H1 (cell line): Measurements from ENCODE around the gene FBXO17. TPM values are rescaled to one million over a fixed set of nuclear protein-coding genes. Genes with fewer than 3 reads are reported as not detected.

Experiments
- CTCF ChIA-PET: fragments of 300-600 bp; sonication (Branson Sonifier 250); formaldehyde crosslinking; loops from one replicate; lab custom pipeline; 2021; ENCODE audit not compliant: partially characterized antibody; lab: Charles Lee
- POLR2A ChIA-PET: fragments of 300-600 bp; sonication (Branson Sonifier 250); formaldehyde crosslinking; loops from one replicate; lab custom pipeline; 2021; ENCODE audit warnings: inconsistent platforms; ENCODE audit not compliant: partially characterized antibody; lab: Charles Lee
- DNase-seq, 2 experiments: peaks; one replicate each; pipeline versions ENCODE4 v3.0.0 to v3.0.0-alpha.2; 2010 to 2022; ENCODE audit warnings: low spot score in 2 of 2, low read depth in 1 of 2, mixed read lengths in 1 of 2
- FAIRE-seq: peaks from 2 replicates; lab custom pipeline; 2011; peaks lifted over from hg19 to GRCh38; lab: Jason Lieb, UNC
- H2AFZ ChIP-seq: 2 replicates; pipeline ENCODE4 v1.8.1; 2012; ENCODE audit warnings: low read length, inconsistent platforms
- H2AK5ac ChIP-seq: 2 replicates; pipeline ENCODE4 v1.6.1; 2013; ENCODE audit warnings: low read depth, low read length
- H2BK120ac ChIP-seq: replicated peaks from 2 replicates; pipeline ENCODE3; 2013; ENCODE audit warnings: low read depth, low read length, inconsistent platforms
- H2BK12ac ChIP-seq: 2 replicates; pipeline ENCODE4 v1.6.1; 2013; ENCODE audit warnings: low read depth, low read length
- H2BK15ac ChIP-seq: 2 replicates; pipeline ENCODE4 v1.6.1; 2013; ENCODE audit warnings: low read length
- H2BK20ac ChIP-seq: 2 replicates; pipeline ENCODE4 v1.6.1; 2013; ENCODE audit warnings: low read length
- H2BK5ac ChIP-seq: 2 replicates; pipeline ENCODE4 v1.6.1; 2013; ENCODE audit warnings: low read depth, low read length
- H3K14ac ChIP-seq: 2 replicates; pipeline ENCODE4 v1.6.1; 2013; ENCODE audit warnings: inconsistent platforms; ENCODE audit not compliant: insufficient read length
- H3K18ac ChIP-seq: 2 replicates; pipeline ENCODE4 v1.6.1; 2013; ENCODE audit warnings: low read length; ENCODE audit errors: extremely low read depth
- H3K23ac ChIP-seq: 2 replicates; pipeline ENCODE4 v1.6.1; 2013; ENCODE audit warnings: inconsistent platforms; ENCODE audit not compliant: insufficient read length
- H3K23me2 ChIP-seq: 2 replicates; pipeline ENCODE4 v1.6.1; 2013; ENCODE audit warnings: low read depth, low read length
- H3K27ac ChIP-seq: 2 replicates; pipeline ENCODE4 v1.6.1; 2011; ENCODE audit warnings: low read depth, low read length, inconsistent platforms
- H3K27me3 ChIP-seq, 4 experiments: replicated peaks in 1 of 4; 1 replicate in 1 of 4; 2 replicates in 3 of 4; pipeline versions ENCODE4 v1.6.1 to v1.8.1; 2011 to 2013; ENCODE audit warnings: low read length in 3 of 4, mild to moderate bottlenecking in 3 of 4, inconsistent platforms in 2 of 4, mixed read lengths in 2 of 4, moderate library complexity in 1 of 4; ENCODE audit not compliant: control insufficient read depth in 3 of 4, insufficient read depth in 3 of 4; ENCODE audit errors: extremely low read depth in 1 of 4
- H3K36me3 ChIP-seq, 4 experiments: 2 replicates each; pipeline versions ENCODE4 v1.6.1 to v1.8.1; 2011 to 2013; ENCODE audit warnings: mild to moderate bottlenecking in 4 of 4, low read length in 3 of 4, moderate library complexity in 2 of 4, control low read depth in 1 of 4, inconsistent platforms in 1 of 4; ENCODE audit not compliant: insufficient read depth in 4 of 4, control insufficient read depth in 2 of 4
- H3K4ac ChIP-seq: replicated peaks from 2 replicates; pipeline ENCODE3; 2013; ENCODE audit warnings: low read length, low read depth, mixed read lengths, inconsistent platforms; ENCODE audit not compliant: insufficient read length
- H3K4me1 ChIP-seq, 4 experiments: replicated peaks in 1 of 4; 1 replicate in 1 of 4; 2 replicates in 3 of 4; pipeline versions ENCODE4 v1.6.1 to v1.8.1; 2011 to 2013; ENCODE audit warnings: low read length in 3 of 4, inconsistent platforms in 2 of 4, mixed read lengths in 1 of 4; ENCODE audit not compliant: insufficient read depth in 4 of 4, control insufficient read depth in 3 of 4
- H3K4me2 ChIP-seq, 2 experiments: 2 replicates each; pipeline versions ENCODE4 v1.6.1 to v1.8.1; 2011 to 2013; ENCODE audit warnings: low read depth in 2 of 2, low read length in 2 of 2, control low read depth in 1 of 2, inconsistent platforms in 1 of 2, mild to moderate bottlenecking in 1 of 2; ENCODE audit not compliant: insufficient read depth in 1 of 2
- H3K4me3 ChIP-seq, 4 experiments: fragments of 200-600, 300-600 bp in 1 of 4; sonication (generic), shearing (Covaris generic), sonication (Bioruptor Twin) in 1 of 4; 2 replicates each; pipeline versions ENCODE4 v1.5.1 to v1.8.1; 2011 to 2016; ENCODE audit warnings: low read length in 4 of 4, low read depth in 3 of 4, control low read depth in 2 of 4, inconsistent platforms in 2 of 4, mild to moderate bottlenecking in 2 of 4, mixed read lengths in 1 of 4, moderate library complexity in 1 of 4; ENCODE audit not compliant: insufficient read depth in 2 of 4; ENCODE audit errors: extremely low read depth in 1 of 4
- H3K56ac ChIP-seq: replicated peaks from 2 replicates; pipeline ENCODE3; 2013; ENCODE audit warnings: low read depth, mild to moderate bottlenecking, mixed read lengths, low read length, inconsistent platforms; ENCODE audit not compliant: insufficient read length
- H3K79me1 ChIP-seq: 2 replicates; pipeline ENCODE4 v1.6.1; 2013; ENCODE audit warnings: low read depth, low read length, control low read depth
- H3K79me2 ChIP-seq, 2 experiments: 2 replicates each; pipeline versions ENCODE4 v1.6.1 to v1.8.1; 2012 to 2013; ENCODE audit warnings: low read length in 2 of 2, mild to moderate bottlenecking in 2 of 2, inconsistent platforms in 1 of 2; ENCODE audit not compliant: insufficient read depth in 2 of 2, control insufficient read depth in 1 of 2
- H3K9ac ChIP-seq, 4 experiments: replicated peaks in 1 of 4; 1 replicate in 1 of 4; 2 replicates in 3 of 4; pipeline versions ENCODE4 v1.6.1 to v1.8.1; 2011 to 2013; ENCODE audit warnings: low read depth in 3 of 4, low read length in 3 of 4, control low read depth in 2 of 4, mild to moderate bottlenecking in 2 of 4, moderate library complexity in 2 of 4, inconsistent platforms in 1 of 4; ENCODE audit errors: extremely low read depth in 1 of 4
- H3K9me3 ChIP-seq, 2 experiments: 2 replicates each; pipeline versions ENCODE4 v1.6.1 to v1.8.1; 2012 to 2013; ENCODE audit warnings: mild to moderate bottlenecking in 2 of 2, moderate library complexity in 2 of 2, control low read depth in 1 of 2, inconsistent platforms in 1 of 2, low read depth in 1 of 2, low read length in 1 of 2, mixed read lengths in 1 of 2; ENCODE audit not compliant: insufficient read depth in 2 of 2
- H4K20me1 ChIP-seq, 2 experiments: replicated peaks in 1 of 2; 2 replicates each; pipeline versions ENCODE3 to v1.8.1; 2011 to 2013; ENCODE audit warnings: inconsistent platforms in 2 of 2, low read length in 2 of 2, mild to moderate bottlenecking in 1 of 2; ENCODE audit not compliant: insufficient read depth in 2 of 2, control insufficient read depth in 1 of 2
- H4K5ac ChIP-seq: 2 replicates; pipeline ENCODE4 v1.6.1; 2013; ENCODE audit warnings: low read length, low read depth, mixed read lengths, inconsistent platforms; ENCODE audit not compliant: insufficient read length
- H4K8ac ChIP-seq: 2 replicates; pipeline ENCODE4 v1.8.0; 2013; ENCODE audit warnings: mild to moderate bottlenecking, moderate library complexity, low read length, inconsistent platforms; ENCODE audit not compliant: insufficient read depth; ENCODE audit errors: extremely low read depth
- H4K91ac ChIP-seq: replicated peaks from 2 replicates; pipeline ENCODE3; 2013; ENCODE audit warnings: low read length, mixed read lengths, inconsistent platforms; ENCODE audit not compliant: insufficient read length
- BRCA1 ChIP-seq: IDR thresholded peaks from 2 replicates; pipeline ENCODE4 v1.6.1; 2012; ENCODE audit warnings: low read depth, low read length, improper control_type of control experiment
- CBX5 ChIP-seq: fragments of 300-800, 300-1000 bp; sonication (generic); IDR thresholded peaks from 2 replicates; pipeline ENCODE4 v1.7.1; 2016; ENCODE audit warnings: antibody characterized with exemption, low read length, low read depth
- EGR1 ChIP-seq: IDR thresholded peaks from 2 replicates; pipeline ENCODE4 v1.6.1; 2011; ENCODE audit warnings: low read depth, low read length, borderline replicate concordance
- FOSL1 ChIP-seq: IDR thresholded peaks from 2 replicates; pipeline ENCODE4 v1.6.1; 2011; ENCODE audit warnings: mild to moderate bottlenecking, low read depth, low read length, moderate library complexity; ENCODE audit not compliant: insufficient read depth
- HDAC2 ChIP-seq, 2 experiments: fragments of 300-600 bp in 1 of 2; sonication (generic) in 1 of 2; IDR thresholded peaks; 2 replicates each; pipeline ENCODE4 v1.6.1; 2011 to 2012; ENCODE audit warnings: low read depth in 2 of 2, low read length in 2 of 2, mild to moderate bottlenecking in 2 of 2, moderate library complexity in 2 of 2, borderline replicate concordance in 1 of 2, inconsistent platforms in 1 of 2
- JUN ChIP-seq: IDR thresholded peaks from 2 replicates; pipeline ENCODE4 v1.6.1; 2011; ENCODE audit warnings: low read depth, mild to moderate bottlenecking, improper control_type of control experiment, low read length
- RNF2 ChIP-seq: fragments of 200-900, 300-1000 bp; sonication (generic); IDR thresholded peaks from 2 replicates; pipeline ENCODE4 v1.7.1; 2016; ENCODE audit warnings: borderline replicate concordance, low read depth, mild to moderate bottlenecking, antibody characterized with exemption, low read length; ENCODE audit not compliant: poor library complexity, severe bottlenecking; ENCODE audit errors: missing control alignments
- SAP30 ChIP-seq: fragments of 300-600 bp; sonication (generic); IDR thresholded peaks from 2 replicates; pipeline ENCODE4 v1.7.1; 2012; ENCODE audit warnings: low read length, moderate library complexity, mild to moderate bottlenecking, inconsistent platforms; ENCODE audit not compliant: insufficient read depth, insufficient replicate concordance
- TCF12 ChIP-seq: IDR thresholded peaks from 2 replicates; pipeline ENCODE4 v1.6.1; 2011; ENCODE audit warnings: low read depth, mild to moderate bottlenecking, low read length
- TEAD4 ChIP-seq: IDR thresholded peaks from 2 replicates; pipeline ENCODE4 v1.6.1; 2012; ENCODE audit warnings: low read depth, low read length, inconsistent platforms, mixed read lengths
- USF2 ChIP-seq: IDR thresholded peaks from 2 replicates; pipeline ENCODE4 v1.6.1; 2011; ENCODE audit warnings: low read length, improper control_type of control experiment
- ZNF274 ChIP-seq: IDR thresholded peaks from 2 replicates; pipeline ENCODE4 v1.7.0; 2012; ENCODE audit warnings: low read length, borderline replicate concordance; ENCODE audit errors: extremely low read depth
- WGBS, 2 experiments: shearing (Covaris generic) in 1 of 2; methylation state at CpG; one replicate each; pipeline versions ENCODE4 v1.1.6 to v1.1.7; 2013 to 2015; ENCODE audit warnings: low lambda C conversion rate in 2 of 2, mixed read lengths in 2 of 2, inconsistent platforms in 1 of 2, low coverage in 1 of 2, missing lambda C conversion rate in 1 of 2; ENCODE audit not compliant: insufficient replicate concordance in 2 of 2, insufficient coverage in 1 of 2, insufficient read length in 1 of 2; ENCODE audit errors: extremely low coverage in 1 of 2, missing lambda C conversion rate in 1 of 2; 5-methylcytosine and 5-hydroxymethylcytosine counted together
- polyA plus RNA-seq, 7 experiments: library from polyadenylated mRNA; depleted of rRNA in 3 of 7; stranded (reverse) in 5 of 7; unstranded in 2 of 7; fragments of >200 nt in 5 of 7; fragments of 200-250 nt in 2 of 7; gene quantifications; 1 replicate in 5 of 7; 2 replicates in 1 of 7; 4 replicates in 1 of 7; pipeline versions ENCODE4 v1.2.1 to v1.2.3, GENCODE V29; 2011 to 2013; ENCODE audit warnings: missing spikeins in 2 of 7, mixed read lengths in 2 of 7
- total RNA-seq: library from RNA; stranded (reverse); fragmentation: NEBNext Ultra II Directional; extraction: Animal tissue kit (Norgen Biotek cat#: 25700); gene quantifications from 2 replicates; pipeline ENCODE4 v1.2.1, GENCODE V29; 2021

FBXO17 gene
- total and polyA plus RNA-seq, 2 of the 8 experiments (the other 6 are each of a cell fraction or from before 2014, with no cell fraction given) = 11.7 to 15.3 TPM

- H3K79me1 ChIP-seq = no peaks in the 10 kb centered on the region; the same call in 1 of the 2 replicates
- 0 out of 2 replicates have a peak, but pooled peaks cover 2% of the 10 kb centered on the region for H3K23me2 ChIP-seq
- H3K4ac ChIP-seq = no peak overlapping the region
- no peak overlapping the region for H4K5ac ChIP-seq
- FAIRE-seq (no peak), DNase-seq (no peak)
- H3K14ac ChIP-seq = no peak overlapping the region
- peaks cover 0 to 3% (median under 1%) of the 10 kb centered on the region in 4 experiments; a peak in 2 of 7 replicates for H3K4me1 ChIP-seq
- no peaks in the 10 kb centered on the region for H3K27me3 ChIP-seq
- no peak overlapping the region for H2AFZ ChIP-seq
- CTCF ChIA-PET = interaction anchor here (0.6 to 3.4 kb wide), 5 partner anchors 12 to 87 kb away, joined by 3 to 16 read pairs (median 4); no protein-coding TSS in a partner anchor
- peaks cover 0 to 2% of the 10 kb centered on the region in 2 experiments for H4K20me1 ChIP-seq
- no peak overlapping the region for H2BK120ac ChIP-seq
- no peaks in the 10 kb centered on the region for H3K79me2 ChIP-seq
- H2BK5ac ChIP-seq = no peak overlapping the region
- H2BK20ac ChIP-seq = no peak overlapping the region
- H4K8ac ChIP-seq = no peak overlapping the region
- H3K27ac ChIP-seq = no peak overlapping the region
- 0 out of 8 replicates have a peak, but pooled peaks cover 0 to 3% (median 0%) of the 10 kb centered on the region in 4 experiments for H3K36me3 ChIP-seq
- H3K56ac ChIP-seq = no peak overlapping the region
- no peak overlapping the region for H3K18ac ChIP-seq
- H3K4me3 ChIP-seq = no peak overlapping the region
- H2BK15ac ChIP-seq = no peak overlapping the region
- H3K4me2 ChIP-seq = no peak overlapping the region
- H3K9me3 ChIP-seq = no peaks in the 10 kb centered on the region
- H4K91ac ChIP-seq = no peak overlapping the region
- 96% methylated on average over 2 of the region's 2 CpGs; no CpG with 5 or more reads in 1 of the 2 experiments for WGBS, 2 experiments
- no peak overlapping the region for H3K9ac ChIP-seq
- H2AK5ac ChIP-seq = no peak overlapping the region
- no peak overlapping the region for H3K23ac ChIP-seq
- POLR2A ChIA-PET = interaction anchor here (0.6 kb wide), 1 partner anchor 13 kb away, joined by 3 read pairs; no protein-coding TSS in a partner anchor
- no peak overlapping the region for H2BK12ac ChIP-seq
- TF ChIP-seq TCF12 (no peak), JUN (no peak), BRCA1 (no peak), CBX5 (no peak), FOSL1 (no peak), TEAD4 (no peak), EGR1 (no peak), RNF2 (no peak), ZNF274 (no peak), USF2 (no peak), SAP30 (no peak), HDAC2 (IDR thresholded peaks at IDR 0.05; ENCODE audit: borderline replicate concordance in 1 of 2, low read depth in 2 of 2, low read length in 2 of 2) (no peak)
Observed at GRCh38 chr19:38964738-38965137, 10.8 kb downstream of the FBXO17 start.
